Measurements from ENCODE around the gene FBLN5.

Gene FBLN5

GRCh38 chr14:91891101-91891500 is 56.4 kb downstream of the FBLN5 start:
- no peaks in the 10 kb centered on the region for H3K4me1 ChIP-seq (ENCODE audit: control insufficient read depth, insufficient read depth, low read length)
- H3K27me3 ChIP-seq (ENCODE audit: control insufficient read depth, insufficient read depth, low read length), result no peaks in the 10 kb centered on the region
- no peak overlapping the region for H3K4me3 ChIP-seq (ENCODE audit: low read depth, low read length)
- H3K27ac ChIP-seq (ENCODE audit: low read depth, low read length), result no peak overlapping the region
- H3K36me3 ChIP-seq (ENCODE audit: control insufficient read depth, insufficient read depth, low read length), result no peaks in the 10 kb centered on the region
- no peak overlapping the region for H3K9ac ChIP-seq (ENCODE audit: low read depth, low read length)
- no peaks in the 10 kb centered on the region for H3K9me3 ChIP-seq (ENCODE audit: control insufficient read depth, insufficient read depth, low read length)

- Histone ChIP-seq H3K9ac (ENCODE audit: low read depth, low read length) (no peak overlapping the region), H3K4me1 (ENCODE audit: control insufficient read depth, insufficient read depth, low read length) (no peaks in the 10 kb centered on the region), H3K27me3 (ENCODE audit: control insufficient read depth, insufficient read depth, low read length) (no peaks in the 10 kb centered on the region), H3K36me3 (ENCODE audit: control insufficient read depth, insufficient read depth, low read length) (no peaks in the 10 kb centered on the region), H3K9me3 (ENCODE audit: control insufficient read depth, insufficient read depth, low read length) (no peaks in the 10 kb centered on the region), H3K4me3 (ENCODE audit: low read depth, low read length) (no peak overlapping the region), H3K27ac (ENCODE audit: low read depth, low read length) (no peak overlapping the region)
Observed at GRCh38 chr14:91890291-91890749, 57.2 kb downstream of the FBLN5 start.

GRCh38 chr14:91889477-91890211 is 57.9 kb downstream of the FBLN5 start:
- H3K4me3 ChIP-seq (ENCODE audit: low read depth, low read length), result no peak overlapping the region
- H3K27me3 ChIP-seq (ENCODE audit: control insufficient read depth, insufficient read depth, low read length), result no peaks in the 10 kb centered on the region
- H3K36me3 ChIP-seq (ENCODE audit: control insufficient read depth, insufficient read depth, low read length), result no peaks in the 10 kb centered on the region
- no peak overlapping the region for H3K27ac ChIP-seq (ENCODE audit: low read depth, low read length)
- no peak overlapping the region for H3K9ac ChIP-seq (ENCODE audit: low read depth, low read length)
- no peaks in the 10 kb centered on the region for H3K4me1 ChIP-seq (ENCODE audit: control insufficient read depth, insufficient read depth, low read length)
- H3K9me3 ChIP-seq (ENCODE audit: control insufficient read depth, insufficient read depth, low read length), result no peaks in the 10 kb centered on the region

GRCh38 chr14:91888641-91889476 is 58.6 kb downstream of the FBLN5 start:
- Histone ChIP-seq H3K4me3 (ENCODE audit: low read depth, low read length) (no peak overlapping the region), H3K4me1 (ENCODE audit: control insufficient read depth, insufficient read depth, low read length) (no peaks in the 10 kb centered on the region), H3K9ac (ENCODE audit: low read depth, low read length) (no peak overlapping the region), H3K27ac (ENCODE audit: low read depth, low read length) (no peak overlapping the region), H3K27me3 (ENCODE audit: control insufficient read depth, insufficient read depth, low read length) (no peaks in the 10 kb centered on the region), H3K9me3 (ENCODE audit: control insufficient read depth, insufficient read depth, low read length) (no peaks in the 10 kb centered on the region), H3K36me3 (ENCODE audit: control insufficient read depth, insufficient read depth, low read length) (no peaks in the 10 kb centered on the region)

GRCh38 chr14:91886961-91887360 is 60.5 kb downstream of the FBLN5 start:
- Histone ChIP-seq H3K27me3 (ENCODE audit: control insufficient read depth, insufficient read depth, low read length) (no peaks in the 10 kb centered on the region), H3K4me1 (ENCODE audit: control insufficient read depth, insufficient read depth, low read length) (no peaks in the 10 kb centered on the region), H3K4me3 (ENCODE audit: low read depth, low read length) (no peak overlapping the region), H3K27ac (ENCODE audit: low read depth, low read length) (no peak overlapping the region), H3K9me3 (ENCODE audit: control insufficient read depth, insufficient read depth, low read length) (no peaks in the 10 kb centered on the region), H3K36me3 (ENCODE audit: control insufficient read depth, insufficient read depth, low read length) (no peaks in the 10 kb centered on the region), H3K9ac (ENCODE audit: low read depth, low read length) (no peak overlapping the region)

GRCh38 chr14:91885839-91886238 is 61.7 kb downstream of the FBLN5 start:
- H3K36me3 ChIP-seq (ENCODE audit: control insufficient read depth, insufficient read depth, low read length), result no peaks in the 10 kb centered on the region
- no peak overlapping the region for H3K9ac ChIP-seq (ENCODE audit: low read depth, low read length)
- H3K27ac ChIP-seq (ENCODE audit: low read depth, low read length), result no peak overlapping the region
- no peaks in the 10 kb centered on the region for H3K27me3 ChIP-seq (ENCODE audit: control insufficient read depth, insufficient read depth, low read length)
- H3K4me3 ChIP-seq (ENCODE audit: low read depth, low read length), result no peak overlapping the region
- no peaks in the 10 kb centered on the region for H3K9me3 ChIP-seq (ENCODE audit: control insufficient read depth, insufficient read depth, low read length)
- H3K4me1 ChIP-seq (ENCODE audit: control insufficient read depth, insufficient read depth, low read length), result no peaks in the 10 kb centered on the region

GRCh38 chr14:91885113-91885712 is 62.3 kb downstream of the FBLN5 start:
- H3K9ac ChIP-seq (ENCODE audit: low read depth, low read length), result no peak overlapping the region
- H3K27me3 ChIP-seq (ENCODE audit: control insufficient read depth, insufficient read depth, low read length), result no peaks in the 10 kb centered on the region
- no peak overlapping the region for H3K27ac ChIP-seq (ENCODE audit: low read depth, low read length)
- no peak overlapping the region for H3K4me3 ChIP-seq (ENCODE audit: low read depth, low read length)
- no peaks in the 10 kb centered on the region for H3K4me1 ChIP-seq (ENCODE audit: control insufficient read depth, insufficient read depth, low read length)
- H3K9me3 ChIP-seq (ENCODE audit: control insufficient read depth, insufficient read depth, low read length), result no peaks in the 10 kb centered on the region
- no peaks in the 10 kb centered on the region for H3K36me3 ChIP-seq (ENCODE audit: control insufficient read depth, insufficient read depth, low read length)

- Histone ChIP-seq H3K36me3 (ENCODE audit: control insufficient read depth, insufficient read depth, low read length) (no peaks in the 10 kb centered on the region), H3K4me1 (ENCODE audit: control insufficient read depth, insufficient read depth, low read length) (no peaks in the 10 kb centered on the region), H3K9ac (ENCODE audit: low read depth, low read length) (no peak overlapping the region), H3K9me3 (ENCODE audit: control insufficient read depth, insufficient read depth, low read length) (no peaks in the 10 kb centered on the region), H3K27me3 (ENCODE audit: control insufficient read depth, insufficient read depth, low read length) (no peaks in the 10 kb centered on the region), H3K4me3 (ENCODE audit: low read depth, low read length) (no peak overlapping the region), H3K27ac (ENCODE audit: low read depth, low read length) (no peak overlapping the region)
Observed at GRCh38 chr14:91884664-91885063, 62.8 kb downstream of the FBLN5 start.

GRCh38 chr14:91883753-91884152 is 63.7 kb downstream of the FBLN5 start:
- no peaks in the 10 kb centered on the region for H3K36me3 ChIP-seq (ENCODE audit: control insufficient read depth, insufficient read depth, low read length)
- no peak overlapping the region for H3K27ac ChIP-seq (ENCODE audit: low read depth, low read length)
- H3K9me3 ChIP-seq (ENCODE audit: control insufficient read depth, insufficient read depth, low read length), result no peaks in the 10 kb centered on the region
- H3K9ac ChIP-seq (ENCODE audit: low read depth, low read length), result no peak overlapping the region
- no peak overlapping the region for H3K4me3 ChIP-seq (ENCODE audit: low read depth, low read length)
- H3K4me1 ChIP-seq (ENCODE audit: control insufficient read depth, insufficient read depth, low read length), result no peaks in the 10 kb centered on the region
- H3K27me3 ChIP-seq (ENCODE audit: control insufficient read depth, insufficient read depth, low read length), result no peaks in the 10 kb centered on the region

- no peaks in the 10 kb centered on the region for H3K27me3 ChIP-seq (ENCODE audit: control insufficient read depth, insufficient read depth, low read length)
- H3K4me3 ChIP-seq (ENCODE audit: low read depth, low read length), result no peak overlapping the region
- H3K36me3 ChIP-seq (ENCODE audit: control insufficient read depth, insufficient read depth, low read length), result no peaks in the 10 kb centered on the region
- no peak overlapping the region for H3K27ac ChIP-seq (ENCODE audit: low read depth, low read length)
- no peaks in the 10 kb centered on the region for H3K9me3 ChIP-seq (ENCODE audit: control insufficient read depth, insufficient read depth, low read length)
- H3K4me1 ChIP-seq (ENCODE audit: control insufficient read depth, insufficient read depth, low read length), result no peaks in the 10 kb centered on the region
- H3K9ac ChIP-seq (ENCODE audit: low read depth, low read length), result no peak overlapping the region
Observed at GRCh38 chr14:91882776-91883175, 64.7 kb downstream of the FBLN5 start.

- Histone ChIP-seq H3K36me3 (ENCODE audit: control insufficient read depth, insufficient read depth, low read length) (no peaks in the 10 kb centered on the region), H3K4me3 (ENCODE audit: low read depth, low read length) (no peak overlapping the region), H3K27ac (ENCODE audit: low read depth, low read length) (no peak overlapping the region), H3K9ac (ENCODE audit: low read depth, low read length) (no peak overlapping the region), H3K9me3 (ENCODE audit: control insufficient read depth, insufficient read depth, low read length) (no peaks in the 10 kb centered on the region), H3K27me3 (ENCODE audit: control insufficient read depth, insufficient read depth, low read length) (no peaks in the 10 kb centered on the region), H3K4me1 (ENCODE audit: control insufficient read depth, insufficient read depth, low read length) (no peaks in the 10 kb centered on the region)
Observed at GRCh38 chr14:91882369-91882768, 65.1 kb downstream of the FBLN5 start.
